Fibroblast of mammary gland (primary cell): ENCODE data around the gene TFF3.

ENCODE experiments used
- DNase-seq: peaks from one replicate; pipeline ENCODE4 v3.0.0-alpha.2; 2010; ENCODE audit warnings: low read depth
- H3K4me3 ChIP-seq: 2 replicates; pipeline ENCODE4 v1.5.1; 2011; ENCODE audit warnings: low read depth, mild to moderate bottlenecking, low read length, moderate library complexity; ENCODE audit not compliant: control insufficient read depth
- CTCF ChIP-seq: conservative IDR thresholded peaks from 2 replicates; pipeline ENCODE4 v1.5.1; 2011; ENCODE audit warnings: low read depth, low read length, inconsistent platforms; ENCODE audit not compliant: control insufficient read depth, insufficient read depth

Gene TFF3

GRCh38 chr21:42305707-42306147, 9.5 kb downstream of the TFF3 start:
- TF ChIP-seq CTCF: no peak
- DNase-seq: no peak
- H3K4me3 ChIP-seq: no peak overlapping the region

GRCh38 chr21:42304556-42305454, 10.4 kb downstream of the TFF3 start:
- no peak for TF ChIP-seq CTCF
- H3K4me3 ChIP-seq: no peak overlapping the region
- DNase-seq: no peak

- no peak overlapping the region for H3K4me3 ChIP-seq
- no peak for DNase-seq
- no peak for TF ChIP-seq CTCF
Observed at GRCh38 chr21:42303443-42303842, 11.8 kb downstream of the TFF3 start.

- no peak for TF ChIP-seq CTCF
- no peak for DNase-seq
- no peak overlapping the region for H3K4me3 ChIP-seq
Observed at GRCh38 chr21:42302794-42303193, 12.4 kb downstream of the TFF3 start.

GRCh38 chr21:42302076-42302650, 13.0 kb downstream of the TFF3 start:
- no peak for DNase-seq
- H3K4me3 ChIP-seq: no peak overlapping the region
- no peak for TF ChIP-seq CTCF

GRCh38 chr21:42301371-42302075, 13.7 kb downstream of the TFF3 start:
- no peak overlapping the region for H3K4me3 ChIP-seq
- DNase-seq: no peak
- no peak for TF ChIP-seq CTCF
